Measurements from ENCODE around the gene DTWD2. TPM values are rescaled to one million over a fixed set of nuclear protein-coding genes. Genes with fewer than 3 reads are reported as not detected.

The DTWD2 gene
- polyA plus RNA-seq, 1 experiment = 1.8 TPM

DNA sequence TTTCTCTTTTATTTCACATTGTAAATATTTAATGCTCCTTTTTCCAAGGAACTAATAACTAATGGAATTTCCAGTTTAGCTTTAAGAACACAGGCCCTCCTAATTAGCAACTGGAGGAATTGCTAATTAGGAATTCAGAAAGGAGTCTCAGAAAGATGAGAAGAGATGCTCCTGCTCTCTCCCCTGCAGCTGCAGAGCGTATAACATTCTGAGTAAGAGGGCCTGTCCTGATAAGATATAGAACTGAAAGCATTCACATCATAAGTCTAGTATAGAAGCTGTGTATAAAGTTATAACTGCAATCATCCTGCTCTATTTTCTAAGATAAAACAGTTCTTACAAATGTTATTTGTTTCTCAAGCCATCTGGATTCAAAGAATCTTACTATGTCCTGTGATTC lies 83.2 kb downstream of the DTWD2 start:
- POLR2A ChIA-PET = no interaction called here

GRCh38 chr5:118902656-118903438 lies 85.5 kb downstream of the DTWD2 start:
- no peak overlapping the region for H3K4me3 ChIP-seq (ENCODE audit: low read depth, low read length)
- no peak for TF ChIP-seq CTCF (IDR thresholded peaks at IDR 0.05; ENCODE audit: insufficient read depth, low read depth, low read length)
- no peaks in the 10 kb centered on the region for H3K36me3 ChIP-seq (ENCODE audit: control insufficient read depth, insufficient read depth, low read length)
- H3K27me3 ChIP-seq (ENCODE audit: control insufficient read depth, insufficient read depth, low read length) = no peaks in the 10 kb centered on the region
- ChIA-PET POLR2A (no interaction called here), CTCF (no interaction called here)
- DNase-seq (ENCODE audit: low read depth) = no peak

More for the DNA sequence above, 83.2 kb downstream of the DTWD2 start:
- Histone ChIP-seq H3K4me3 (ENCODE audit: low read depth, low read length) (no peak overlapping the region), H3K36me3 (ENCODE audit: control insufficient read depth, insufficient read depth, low read length) (no peaks in the 10 kb centered on the region), H3K27me3 (ENCODE audit: control insufficient read depth, insufficient read depth, low read length) (no peaks in the 10 kb centered on the region)
- no peak for DNase-seq (ENCODE audit: low read depth)
- CTCF ChIA-PET = no interaction called here
- no peak for TF ChIP-seq CTCF (IDR thresholded peaks at IDR 0.05; ENCODE audit: insufficient read depth, low read depth, low read length)

GRCh38 chr5:118894709-118895108 lies 93.6 kb downstream of the DTWD2 start:
- no peaks in the 10 kb centered on the region for H3K27me3 ChIP-seq (ENCODE audit: control insufficient read depth, insufficient read depth, low read length)
- no peak for DNase-seq (ENCODE audit: low read depth)
- ChIA-PET POLR2A (no interaction called here), CTCF (no interaction called here)
- no peaks in the 10 kb centered on the region for H3K36me3 ChIP-seq (ENCODE audit: control insufficient read depth, insufficient read depth, low read length)
- TF ChIP-seq CTCF (IDR thresholded peaks at IDR 0.05; ENCODE audit: insufficient read depth, low read depth, low read length) = no peak
- no peak overlapping the region for H3K4me3 ChIP-seq (ENCODE audit: low read depth, low read length)

DNA sequence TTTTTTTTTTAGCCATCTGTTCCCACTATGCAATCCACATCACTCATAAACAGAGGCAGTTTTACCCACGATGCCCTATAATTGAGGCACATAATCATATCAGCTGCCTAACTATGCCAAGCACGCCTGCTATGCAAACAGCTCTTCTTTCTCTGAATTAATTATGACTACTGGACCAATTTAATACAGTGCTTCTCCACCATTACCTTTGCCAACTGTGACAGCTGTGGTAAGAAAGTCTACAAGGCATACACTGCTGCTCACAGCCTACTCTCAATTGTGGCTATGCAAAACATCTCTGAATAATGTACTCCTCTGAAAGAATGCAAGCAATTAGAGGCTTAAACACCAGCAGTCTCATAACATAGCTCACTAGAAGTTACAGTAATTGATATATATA lies 97.1 kb downstream of the DTWD2 start:
- DNase-seq (ENCODE audit: low read depth) = no peak
- Histone ChIP-seq H3K36me3 (ENCODE audit: control insufficient read depth, insufficient read depth, low read length) (no peaks in the 10 kb centered on the region), H3K4me3 (ENCODE audit: low read depth, low read length) (no peak overlapping the region), H3K27me3 (ENCODE audit: control insufficient read depth, insufficient read depth, low read length) (no peaks in the 10 kb centered on the region)
- no peak for TF ChIP-seq CTCF (IDR thresholded peaks at IDR 0.05; ENCODE audit: insufficient read depth, low read depth, low read length)
- ChIA-PET POLR2A (no interaction called here), CTCF (no interaction called here)

- ChIA-PET CTCF (no interaction called here), POLR2A (no interaction called here)
- DNase-seq (ENCODE audit: low read depth) = no peak
- H3K27me3 ChIP-seq (ENCODE audit: control insufficient read depth, insufficient read depth, low read length) = no peaks in the 10 kb centered on the region
- no peak overlapping the region for H3K4me3 ChIP-seq (ENCODE audit: low read depth, low read length)
- no peak for TF ChIP-seq CTCF (IDR thresholded peaks at IDR 0.05; ENCODE audit: insufficient read depth, low read depth, low read length)
- H3K36me3 ChIP-seq (ENCODE audit: control insufficient read depth, insufficient read depth, low read length) = no peaks in the 10 kb centered on the region
Observed at GRCh38 chr5:118889165-118889564, 99.2 kb downstream of the DTWD2 start.
